ENCODE measurements around the gene CYP20A1.
"Not testable (repeated sequence)": the region's sequence is repeated elsewhere in the genome, so short reads cannot be mapped to it uniquely, and the experiment has no call there.

CYP20A1 gene

GRCh38 chr2:203238704-203239526 lies at the start of gene CYP20A1:
TSS of gene CYP20A1 (plus strand) at chr2:203239018. CDS start at chr2:203239063, 45 bp downstream.
- FAIRE-seq (no peak), DNase-seq (ENCODE audit: low spot score) (peak; percentile 86)

- DNase-seq (ENCODE audit: low spot score); FAIRE-seq: not testable (repeated sequence)
Observed at GRCh38 chr2:203190547-203190946, 48.3 kb upstream of the CYP20A1 start.

- not testable (repeated sequence) for FAIRE-seq; DNase-seq (ENCODE audit: low spot score)
Observed at GRCh38 chr2:203191026-203191425, 47.8 kb upstream of the CYP20A1 start.

GRCh38 chr2:203191961-203192360 lies 46.9 kb upstream of the CYP20A1 start:
- FAIRE-seq, result no peak
- DNase-seq (ENCODE audit: low spot score), result no peak

- FAIRE-seq (no peak), DNase-seq (ENCODE audit: low spot score) (no peak)
Observed at GRCh38 chr2:203195331-203196036, 43.3 kb upstream of the CYP20A1 start.

GRCh38 chr2:203200866-203201265 lies 38.0 kb upstream of the CYP20A1 start:
- FAIRE-seq, result no peak
- no peak for DNase-seq (ENCODE audit: low spot score)

GRCh38 chr2:203201426-203201825 lies 37.4 kb upstream of the CYP20A1 start:
- FAIRE-seq (no peak), DNase-seq (ENCODE audit: low spot score) (no peak)

GRCh38 chr2:203209538-203209937 lies 29.3 kb upstream of the CYP20A1 start:
- DNase-seq (ENCODE audit: low spot score) (no peak), FAIRE-seq (no peak)

- FAIRE-seq (peak; percentile 11), DNase-seq (ENCODE audit: low spot score) (no peak)
Observed at GRCh38 chr2:203225423-203226039, 13.3 kb upstream of the CYP20A1 start.

- not testable (repeated sequence) for DNase-seq (ENCODE audit: low spot score); FAIRE-seq
Observed at GRCh38 chr2:203229674-203230073, 9.1 kb upstream of the CYP20A1 start.

GRCh38 chr2:203237346-203238238 lies 1.2 kb upstream of the CYP20A1 start:
- FAIRE-seq (no peak), DNase-seq (ENCODE audit: low spot score) (no peak)

- DNase-seq (ENCODE audit: low spot score), result no peak
- FAIRE-seq, result no peak
Observed at GRCh38 chr2:203238292-203238703, 520 bp upstream of the CYP20A1 start.

- FAIRE-seq, result no peak
- no peak for DNase-seq (ENCODE audit: low spot score)
Observed at GRCh38 chr2:203240491-203240890, 1.7 kb downstream of the CYP20A1 start.

GRCh38 chr2:203242518-203242917 lies 3.7 kb downstream of the CYP20A1 start:
- FAIRE-seq, result no peak
- DNase-seq (ENCODE audit: low spot score), result no peak

GRCh38 chr2:203246646-203247045 lies 7.8 kb downstream of the CYP20A1 start:
- DNase-seq (ENCODE audit: low spot score), result no peak
- no peak for FAIRE-seq

GRCh38 chr2:203252818-203253217 lies 14.0 kb downstream of the CYP20A1 start:
- no peak for DNase-seq (ENCODE audit: low spot score)

GRCh38 chr2:203253422-203254095 lies 14.7 kb downstream of the CYP20A1 start:
- FAIRE-seq; DNase-seq (ENCODE audit: low spot score): not testable (repeated sequence)

More at GRCh38 chr2:203252818-203253217, 14.0 kb downstream of the CYP20A1 start:
- FAIRE-seq, result no peak

GRCh38 chr2:203261326-203262159 lies 22.7 kb downstream of the CYP20A1 start:
- DNase-seq (ENCODE audit: low spot score) (no peak), FAIRE-seq (no peak)

- no peak for DNase-seq (ENCODE audit: low spot score)
- no peak for FAIRE-seq
Observed at GRCh38 chr2:203279288-203279687, 40.5 kb downstream of the CYP20A1 start.

All from RCC 7860 (cell line).